ENCODE data around the gene ALOX5AP.

DNA sequence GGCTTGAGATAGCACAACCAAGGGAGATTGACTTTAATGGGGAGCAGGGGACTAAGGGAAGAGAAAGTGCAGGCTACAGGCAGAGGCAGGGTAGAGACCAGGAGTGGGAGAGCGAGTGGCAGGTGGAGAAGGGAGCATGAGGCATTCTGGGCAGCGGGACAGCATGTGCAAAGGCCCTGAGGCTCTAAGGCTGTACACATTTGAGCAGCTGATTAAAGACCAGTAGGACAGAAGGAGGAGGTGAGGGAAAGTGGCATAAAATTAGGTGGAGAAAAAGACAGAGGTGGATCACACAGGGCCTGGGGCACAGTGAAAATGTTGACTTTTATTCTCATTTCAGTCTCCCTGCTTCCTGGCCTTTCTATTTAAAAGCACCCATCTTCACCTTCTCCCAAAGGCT, 74.4 kb downstream of the ALOX5AP start:
- no peak for TF ChIP-seq POLR2A (IDR thresholded peaks at IDR 0.05)
- TF ChIP-seq, protein P1, sequence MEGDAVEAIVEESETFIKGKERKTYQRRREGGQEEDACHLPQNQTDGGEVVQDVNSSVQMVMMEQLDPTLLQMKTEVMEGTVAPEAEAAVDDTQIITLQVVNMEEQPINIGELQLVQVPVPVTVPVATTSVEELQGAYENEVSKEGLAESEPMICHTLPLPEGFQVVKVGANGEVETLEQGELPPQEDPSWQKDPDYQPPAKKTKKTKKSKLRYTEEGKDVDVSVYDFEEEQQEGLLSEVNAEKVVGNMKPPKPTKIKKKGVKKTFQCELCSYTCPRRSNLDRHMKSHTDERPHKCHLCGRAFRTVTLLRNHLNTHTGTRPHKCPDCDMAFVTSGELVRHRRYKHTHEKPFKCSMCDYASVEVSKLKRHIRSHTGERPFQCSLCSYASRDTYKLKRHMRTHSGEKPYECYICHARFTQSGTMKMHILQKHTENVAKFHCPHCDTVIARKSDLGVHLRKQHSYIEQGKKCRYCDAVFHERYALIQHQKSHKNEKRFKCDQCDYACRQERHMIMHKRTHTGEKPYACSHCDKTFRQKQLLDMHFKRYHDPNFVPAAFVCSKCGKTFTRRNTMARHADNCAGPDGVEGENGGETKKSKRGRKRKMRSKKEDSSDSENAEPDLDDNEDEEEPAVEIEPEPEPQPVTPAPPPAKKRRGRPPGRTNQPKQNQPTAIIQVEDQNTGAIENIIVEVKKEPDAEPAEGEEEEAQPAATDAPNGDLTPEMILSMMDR (IDR thresholded peaks at IDR 0.05): no peak
- no peak for TF ChIP-seq POLR2AphosphoS5 (IDR thresholded peaks at IDR 0.05)
- no peak for TF ChIP-seq EP300 (IDR thresholded peaks at IDR 0.05)

Measured in sigmoid colon (tissue), 4 donors.